ENCODE data around the gene PDIA5.

DNA sequence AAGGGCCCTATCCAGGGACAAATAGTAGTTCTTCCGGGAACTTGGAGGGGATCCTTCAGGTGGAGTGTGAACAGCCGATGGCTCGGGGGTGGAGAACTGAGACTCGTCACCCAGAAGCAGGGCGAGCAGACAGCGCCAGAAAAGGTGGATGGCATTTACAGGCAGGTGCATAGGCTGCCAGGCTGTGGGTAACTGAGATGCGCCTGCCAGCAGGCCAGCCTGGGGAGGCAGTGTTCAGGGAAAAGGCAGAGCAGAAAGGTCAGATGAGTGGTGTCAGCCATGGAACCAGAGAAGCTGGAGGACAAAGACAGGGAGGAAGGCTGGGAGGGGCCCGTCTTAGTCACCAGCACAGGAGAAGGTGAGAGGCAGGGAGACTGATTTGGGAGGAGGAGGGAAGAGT, 81.9 kb downstream of the PDIA5 start:
- TF ChIP-seq YY1 (IDR thresholded peaks at IDR 0.05; ENCODE audit: insufficient read depth, insufficient read length): no peak
- no peak for TF ChIP-seq ZNF274 (IDR thresholded peaks at IDR 0.05; ENCODE audit: low read depth, low read length)
- TF ChIP-seq SUZ12 (IDR thresholded peaks at IDR 0.05; ENCODE audit: extremely low read depth, insufficient read depth, insufficient read length): no peak
